ENCODE results near the gene MARCHF3.

The MARCHF3 gene

DNA sequence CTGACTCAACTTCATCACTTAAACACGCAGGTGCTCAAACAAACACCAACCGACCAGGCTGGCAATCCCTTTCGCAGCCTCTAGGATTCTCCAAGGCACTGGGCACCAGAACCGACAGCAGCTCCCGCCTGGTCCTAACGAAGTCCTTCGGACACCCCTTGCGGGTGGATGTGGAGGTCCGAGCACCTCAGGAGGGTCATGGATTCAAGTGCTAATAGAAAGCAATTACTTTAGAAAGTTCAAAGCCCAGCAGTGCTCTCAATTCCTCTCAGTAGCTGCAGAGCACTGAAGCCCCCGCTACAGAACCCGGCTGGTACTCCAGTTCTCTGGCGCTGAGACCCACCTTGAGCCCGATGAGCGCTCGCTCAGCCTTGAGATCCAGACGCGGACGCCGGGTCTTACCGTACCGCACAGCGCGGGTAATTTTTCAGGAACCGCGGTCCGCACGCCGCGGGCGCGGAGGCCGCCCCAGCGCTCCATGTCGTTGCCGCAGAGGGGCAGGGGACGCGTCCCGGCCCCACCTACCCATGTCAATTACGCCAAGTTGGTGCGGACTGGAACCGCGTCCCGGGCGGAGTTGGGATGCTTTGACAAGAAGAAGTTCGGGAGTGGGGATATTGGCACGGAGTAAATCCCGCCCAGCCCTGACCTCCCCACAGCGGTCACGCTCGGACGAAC, 638 bp downstream of the MARCHF3 start:
- H3K4me1 ChIP-seq, result no peaks in the 10 kb centered on the region
- H3K9ac ChIP-seq, result no peak overlapping the region
- H3K36me3 ChIP-seq (ENCODE audit: control insufficient read depth, insufficient read depth, low read length), result no peaks in the 10 kb centered on the region
- peak overlapping the region; percentile 88 for H3K4me2 ChIP-seq (ENCODE audit: low read length)
- TF ChIP-seq, protein P1, sequence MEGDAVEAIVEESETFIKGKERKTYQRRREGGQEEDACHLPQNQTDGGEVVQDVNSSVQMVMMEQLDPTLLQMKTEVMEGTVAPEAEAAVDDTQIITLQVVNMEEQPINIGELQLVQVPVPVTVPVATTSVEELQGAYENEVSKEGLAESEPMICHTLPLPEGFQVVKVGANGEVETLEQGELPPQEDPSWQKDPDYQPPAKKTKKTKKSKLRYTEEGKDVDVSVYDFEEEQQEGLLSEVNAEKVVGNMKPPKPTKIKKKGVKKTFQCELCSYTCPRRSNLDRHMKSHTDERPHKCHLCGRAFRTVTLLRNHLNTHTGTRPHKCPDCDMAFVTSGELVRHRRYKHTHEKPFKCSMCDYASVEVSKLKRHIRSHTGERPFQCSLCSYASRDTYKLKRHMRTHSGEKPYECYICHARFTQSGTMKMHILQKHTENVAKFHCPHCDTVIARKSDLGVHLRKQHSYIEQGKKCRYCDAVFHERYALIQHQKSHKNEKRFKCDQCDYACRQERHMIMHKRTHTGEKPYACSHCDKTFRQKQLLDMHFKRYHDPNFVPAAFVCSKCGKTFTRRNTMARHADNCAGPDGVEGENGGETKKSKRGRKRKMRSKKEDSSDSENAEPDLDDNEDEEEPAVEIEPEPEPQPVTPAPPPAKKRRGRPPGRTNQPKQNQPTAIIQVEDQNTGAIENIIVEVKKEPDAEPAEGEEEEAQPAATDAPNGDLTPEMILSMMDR (IDR thresholded peaks at IDR 0.05), result peak; percentile 31
- no peaks in the 10 kb centered on the region for H3K79me2 ChIP-seq
- peak overlapping the region; percentile 86 for H2AFZ ChIP-seq
- no peaks in the 10 kb centered on the region for H3K9me3 ChIP-seq (ENCODE audit: control insufficient read depth, low read length)
- no peaks in the 10 kb centered on the region for H3K27me3 ChIP-seq (ENCODE audit: control insufficient read depth, insufficient read depth, low read length)
- peak overlapping the region; percentile 64 for H3K4me3 ChIP-seq (ENCODE audit: low read depth, low read length)
- H3K27ac ChIP-seq, result peak overlapping the region; percentile 63

DNA sequence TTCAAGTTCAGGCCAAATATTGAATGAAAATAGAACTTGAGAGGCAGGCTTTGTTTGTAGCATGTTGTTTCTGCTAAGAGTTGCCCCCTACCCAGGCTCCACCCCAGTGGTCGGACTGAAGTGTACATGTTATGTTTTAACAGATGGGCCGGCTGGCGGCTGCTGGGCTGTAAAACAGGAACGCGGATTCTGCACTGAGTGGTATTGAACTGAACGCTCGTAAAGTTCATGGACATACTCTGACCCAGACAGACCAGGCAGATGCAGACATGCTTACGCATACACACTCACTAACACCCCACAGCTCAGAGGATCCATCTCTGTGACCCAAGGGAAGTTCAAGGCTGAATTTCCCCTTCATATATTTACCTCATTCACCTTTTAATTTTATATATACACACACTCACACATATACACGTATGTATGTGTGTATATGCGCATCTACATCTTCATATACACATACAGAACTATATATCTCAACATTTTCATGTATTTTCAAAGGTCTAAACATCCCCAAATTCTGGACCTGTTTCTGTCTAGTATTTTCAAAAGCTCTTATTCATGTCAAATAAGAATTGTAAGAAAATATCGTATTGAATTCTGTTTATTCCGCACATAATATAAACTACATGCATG, 1.4 kb downstream of the MARCHF3 start:
- Histone ChIP-seq H2AFZ (peak overlapping the region; percentile 86), H3K4me2 (ENCODE audit: low read length) (no peak overlapping the region), H3K9me3 (ENCODE audit: control insufficient read depth, low read length) (no peaks in the 10 kb centered on the region), H3K9ac (no peak overlapping the region), H3K27me3 (ENCODE audit: control insufficient read depth, insufficient read depth, low read length) (no peaks in the 10 kb centered on the region), H3K36me3 (ENCODE audit: control insufficient read depth, insufficient read depth, low read length) (no peaks in the 10 kb centered on the region), H3K27ac (no peak overlapping the region), H3K79me2 (no peaks in the 10 kb centered on the region), H3K4me1 (no peaks in the 10 kb centered on the region), H3K4me3 (ENCODE audit: low read depth, low read length) (peak overlapping the region; percentile 64)
- TF ChIP-seq, protein P1 (IDR thresholded peaks at IDR 0.05), result no peak

- Histone ChIP-seq H3K4me3 (ENCODE audit: low read depth, low read length) (no peak overlapping the region), H3K9me3 (ENCODE audit: control insufficient read depth, low read length) (no peaks in the 10 kb centered on the region), H3K79me2 (no peaks in the 10 kb centered on the region), H3K27ac (no peak overlapping the region), H3K4me1 (no peaks in the 10 kb centered on the region), H3K9ac (no peak overlapping the region), H3K27me3 (ENCODE audit: control insufficient read depth, insufficient read depth, low read length) (no peaks in the 10 kb centered on the region), H3K4me2 (ENCODE audit: low read length) (no peak overlapping the region), H2AFZ (no peak overlapping the region), H3K36me3 (ENCODE audit: control insufficient read depth, insufficient read depth, low read length) (no peaks in the 10 kb centered on the region)
- TF ChIP-seq, protein P1 (IDR thresholded peaks at IDR 0.05), result no peak
These were observed 2.8 kb downstream of the MARCHF3 start for GRCh38 chr5:127027539-127027938.

DNA sequence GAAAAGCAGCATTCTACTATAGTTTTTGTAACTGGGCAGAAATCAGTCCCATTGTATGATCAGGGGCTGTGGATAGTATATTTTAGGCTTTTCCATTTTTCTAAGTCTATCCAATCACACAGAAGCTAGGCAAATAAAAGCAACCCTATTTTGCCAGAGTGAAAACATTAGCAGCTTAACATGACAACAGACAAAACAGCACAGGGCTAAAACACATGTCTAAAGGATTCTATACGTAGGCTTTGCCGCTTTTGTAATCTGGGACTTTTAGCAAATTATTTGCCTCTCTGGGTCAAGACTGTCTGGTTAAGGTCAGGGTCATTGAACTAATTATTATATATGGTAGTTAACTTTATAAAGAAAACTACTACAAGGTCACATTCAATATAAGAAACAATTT, 4.2 kb downstream of the MARCHF3 start:
- no peaks in the 10 kb centered on the region for H3K4me1 ChIP-seq
- H3K36me3 ChIP-seq (ENCODE audit: control insufficient read depth, insufficient read depth, low read length), result no peaks in the 10 kb centered on the region
- H3K79me2 ChIP-seq, result no peaks in the 10 kb centered on the region
- H3K9ac ChIP-seq, result no peak overlapping the region
- TF ChIP-seq, protein P1 (IDR thresholded peaks at IDR 0.05), result no peak
- H3K4me2 ChIP-seq (ENCODE audit: low read length), result no peak overlapping the region
- H2AFZ ChIP-seq, result no peak overlapping the region
- no peaks in the 10 kb centered on the region for H3K27me3 ChIP-seq (ENCODE audit: control insufficient read depth, insufficient read depth, low read length)
- H3K9me3 ChIP-seq (ENCODE audit: control insufficient read depth, low read length), result no peaks in the 10 kb centered on the region
- H3K4me3 ChIP-seq (ENCODE audit: low read depth, low read length), result no peak overlapping the region
- H3K27ac ChIP-seq, result no peak overlapping the region

GRCh38 chr5:127025467-127025866, 4.9 kb downstream of the MARCHF3 start:
- Histone ChIP-seq H3K79me2 (no peaks in the 10 kb centered on the region), H3K27ac (no peak overlapping the region)

More at GRCh38 chr5:127025467-127025866, 4.9 kb downstream of the MARCHF3 start:
- Histone ChIP-seq H2AFZ (no peak overlapping the region), H3K27me3 (ENCODE audit: control insufficient read depth, insufficient read depth, low read length) (no peaks in the 10 kb centered on the region), H3K9ac (no peak overlapping the region), H3K4me3 (ENCODE audit: low read depth, low read length) (no peak overlapping the region), H3K4me2 (ENCODE audit: low read length) (no peak overlapping the region), H3K36me3 (ENCODE audit: control insufficient read depth, insufficient read depth, low read length) (no peaks in the 10 kb centered on the region), H3K4me1 (no peaks in the 10 kb centered on the region), H3K9me3 (ENCODE audit: control insufficient read depth, low read length) (no peaks in the 10 kb centered on the region)
- TF ChIP-seq, protein P1 (IDR thresholded peaks at IDR 0.05), result no peak
